ENCODE data around the gene SFR1. TPM values are rescaled to one million over a fixed set of nuclear protein-coding genes. Genes with fewer than 3 reads are reported as not detected.

SFR1 gene
- total RNA-seq, 3 donors from 2014 or later: 6.3 to 11.4 (median 8.2) TPM

- no peaks in the 10 kb centered on the region for H3K27me3 ChIP-seq
- no peak overlapping the region for H3K4me3 ChIP-seq
- H3K9me3 ChIP-seq: no peaks in the 10 kb centered on the region
- peak overlapping the region; percentile 6 to 38 for H3K27ac ChIP-seq
- no peak for DNase-seq (ENCODE audit: low spot score in 2 of 2)
- intact Hi-C loops (cut with DNase I; ENCODE audit: low total_unique reads): no loop called here
- H3K4me1 ChIP-seq: no peaks in the 10 kb centered on the region
- TF ChIP-seq POLR2AphosphoS5 (IDR thresholded peaks at IDR 0.05): no peak
- TF ChIP-seq CTCF (IDR thresholded peaks at IDR 0.05): no peak
- TF ChIP-seq POLR2A (IDR thresholded peaks at IDR 0.05): no peak
- H3K36me3 ChIP-seq: no peaks in the 10 kb centered on the region
Observed at GRCh38 chr10:104077663-104078151, 44.3 kb upstream of the SFR1 start.

GRCh38 chr10:104080762-104081161 lies 41.2 kb upstream of the SFR1 start:
- intact Hi-C loops (cut with DNase I; ENCODE audit: low total_unique reads): no loop called here
- no peak for DNase-seq (ENCODE audit: low spot score in 2 of 2)
- TF ChIP-seq POLR2A (IDR thresholded peaks at IDR 0.05): no peak
- peak in 1 of 3 donors; percentile 25 for TF ChIP-seq CTCF (IDR thresholded peaks at IDR 0.05)
- TF ChIP-seq POLR2AphosphoS5 (IDR thresholded peaks at IDR 0.05): no peak
- Histone ChIP-seq H3K4me1 (no peaks in the 10 kb centered on the region), H3K4me3 (no peak overlapping the region), H3K27ac (peak overlapping the region; percentile 16 to 48), H3K36me3 (no peaks in the 10 kb centered on the region), H3K27me3 (no peaks in the 10 kb centered on the region), H3K9me3 (no peaks in the 10 kb centered on the region)

- peak overlapping the region; percentile 48 to 71 for H3K27ac ChIP-seq
- intact Hi-C loops (cut with DNase I; ENCODE audit: low total_unique reads): no loop called here
- H3K9me3 ChIP-seq: no peaks in the 10 kb centered on the region
- H3K27me3 ChIP-seq: no peaks in the 10 kb centered on the region
- TF ChIP-seq POLR2A (IDR thresholded peaks at IDR 0.05) (no peak), CTCF (IDR thresholded peaks at IDR 0.05) (no peak)
- H3K4me1 ChIP-seq: no peaks in the 10 kb centered on the region
- no peaks in the 10 kb centered on the region for H3K36me3 ChIP-seq
- peak in 1 of 2 donors; percentile 51 for DNase-seq (ENCODE audit: low spot score in 2 of 2)
- peak overlapping the region in 1 of 3 donors; percentile 43 for H3K4me3 ChIP-seq
Observed at GRCh38 chr10:104081998-104082397, 40.0 kb upstream of the SFR1 start.

GRCh38 chr10:104084482-104085142 lies 37.4 kb upstream of the SFR1 start:
- Histone ChIP-seq H3K27me3 (no peaks in the 10 kb centered on the region), H3K4me3 (peak overlapping the region in 2 of 3 donors; percentile 42 to 43), H3K9me3 (no peaks in the 10 kb centered on the region), H3K4me1 (no peaks in the 10 kb centered on the region), H3K27ac (peak overlapping the region; percentile 48 to 70), H3K36me3 (no peaks in the 10 kb centered on the region)
- TF ChIP-seq POLR2A (IDR thresholded peaks at IDR 0.05) (no peak), CTCF (IDR thresholded peaks at IDR 0.05) (no peak), POLR2AphosphoS5 (IDR thresholded peaks at IDR 0.05) (no peak)
- DNase-seq (ENCODE audit: low spot score in 2 of 2): no peak
- intact Hi-C loops (cut with DNase I; ENCODE audit: low total_unique reads): no loop called here

GRCh38 chr10:104085801-104086400 lies 36.1 kb upstream of the SFR1 start, which contains the start of gene COL17A1:
TSS of gene COL17A1 (minus strand) at chr10:104085880. CDS start at chr10:104080673, 5,207 bp downstream.
- H3K4me1 ChIP-seq: no peaks in the 10 kb centered on the region
- H3K9me3 ChIP-seq: no peaks in the 10 kb centered on the region
- peak within 1 kb of the TSS in 2 of 3 donors; percentile 42 to 43 for H3K4me3 ChIP-seq
- TF ChIP-seq POLR2AphosphoS5 (IDR thresholded peaks at IDR 0.05): no peak
- TF ChIP-seq POLR2A (IDR thresholded peaks at IDR 0.05): no peak
- TF ChIP-seq CTCF (IDR thresholded peaks at IDR 0.05): no peak
- H3K27ac ChIP-seq: peak within 1 kb of the TSS; percentile 48 to 70
- H3K36me3 ChIP-seq: no peaks in the 10 kb centered on the region
- intact Hi-C loops (cut with DNase I; ENCODE audit: low total_unique reads): no loop called here
- DNase-seq (ENCODE audit: low spot score in 2 of 2): no peak
- H3K27me3 ChIP-seq: no peaks in the 10 kb centered on the region
